ENCODE measurements around the gene RHEBL1.
A peak's percentile ranks its signal among the peaks of the same experiment; 100 is the strongest.

RHEBL1 gene

GRCh38 chr12:49069507-49070346 is at the start of gene RHEBL1:
RHEBL1 (minus strand) TSS chr12:49069979; CDS start chr12:49069785, 194 bp downstream.
- DNase-seq (ENCODE audit: low read depth in 2 of 2): peak; percentile 98

- DNase-seq (ENCODE audit: low read depth in 2 of 2): no peak
These were observed 41.4 kb upstream of the RHEBL1 start for GRCh38 chr12:49111206-49111605.

GRCh38 chr12:49110464-49111155 is 40.8 kb upstream of the RHEBL1 start, which contains the start of gene LMBR1L:
LMBR1L (minus strand) TSS chr12:49110847; CDS start chr12:49110555, 292 bp downstream.
- DNase-seq (ENCODE audit: low read depth in 2 of 2): peak; percentile 89 to 94

GRCh38 chr12:49109641-49110463 is 40.1 kb upstream of the RHEBL1 start:
- no peak for DNase-seq (ENCODE audit: low read depth in 2 of 2)

- no peak for DNase-seq (ENCODE audit: low read depth in 2 of 2)
These were observed 39.2 kb upstream of the RHEBL1 start for GRCh38 chr12:49108958-49109404.

- no peak for DNase-seq (ENCODE audit: low read depth in 2 of 2)
These were observed 35.8 kb upstream of the RHEBL1 start for GRCh38 chr12:49105504-49106084.

GRCh38 chr12:49104822-49105221 is 35.0 kb upstream of the RHEBL1 start:
- DNase-seq (ENCODE audit: low read depth in 2 of 2): no peak

GRCh38 chr12:49100380-49100779 is 30.6 kb upstream of the RHEBL1 start:
- DNase-seq (ENCODE audit: low read depth in 2 of 2): no peak

- no peak for DNase-seq (ENCODE audit: low read depth in 2 of 2)
These were observed 28.9 kb upstream of the RHEBL1 start for GRCh38 chr12:49098703-49099102.

GRCh38 chr12:49098035-49098451 is 28.3 kb upstream of the RHEBL1 start:
- peak; percentile 38 to 65 for DNase-seq (ENCODE audit: low read depth in 2 of 2)

- DNase-seq (ENCODE audit: low read depth in 2 of 2): no peak
These were observed 27.6 kb upstream of the RHEBL1 start for GRCh38 chr12:49097381-49097780.

- no peak for DNase-seq (ENCODE audit: low read depth in 2 of 2)
These were observed 25.2 kb upstream of the RHEBL1 start for GRCh38 chr12:49094975-49095365.

GRCh38 chr12:49094160-49094974 is 24.6 kb upstream of the RHEBL1 start, which contains the start of gene DHH:
DHH (minus strand) TSS chr12:49094801; CDS start chr12:49094512, 289 bp downstream.
- no peak for DNase-seq (ENCODE audit: low read depth in 2 of 2)

- DNase-seq (ENCODE audit: low read depth in 2 of 2): no peak
These were observed 24.0 kb upstream of the RHEBL1 start for GRCh38 chr12:49093792-49094159.

- DNase-seq (ENCODE audit: low read depth in 2 of 2): no peak
These were observed 23.1 kb upstream of the RHEBL1 start for GRCh38 chr12:49092816-49093406.

- peak in 1 of 2 experiments; percentile 59 for DNase-seq (ENCODE audit: low read depth in 2 of 2)
These were observed 22.5 kb upstream of the RHEBL1 start for GRCh38 chr12:49092086-49092815.

GRCh38 chr12:49091836-49092085 is 22.0 kb upstream of the RHEBL1 start:
- no peak for DNase-seq (ENCODE audit: low read depth in 2 of 2)

- DNase-seq (ENCODE audit: low read depth in 2 of 2): no peak
These were observed 21.5 kb upstream of the RHEBL1 start for GRCh38 chr12:49091056-49091835.

Measured in stimulated activated CD4-positive, alpha-beta T cell treated with anti-CD3 and anti-CD28 coated beads, Interleukin-12 subunit alpha, Interleukin-12 subunit beta, amount 100 ng/mL, for 24 hours (primary cell).